Activated naive CD8-positive, alpha-beta T cell treated with anti-CD3 and anti-CD28 coated beads, Interleukin-2, amount 50 U/mL, for 24 hours (primary cell): Measurements from ENCODE around the gene FMO3.

Experiments
- ATAC-seq: fragments of 150-1000 bp; cut with Tn5 transposase; one replicate; pipeline ENCODE4 v1.10.0; 2021
- DNase-seq: peaks from one replicate; pipeline ENCODE4 v3.0.0; 2021
- H3K27ac Mint-ChIP-seq: one replicate; pipeline ENCODE4 v1.8.0; 2021; ENCODE audit warnings: mild to moderate bottlenecking, mixed read lengths
- H3K27me3 Mint-ChIP-seq: one replicate; pipeline ENCODE4 v1.8.0; 2021; ENCODE audit warnings: mixed read lengths
- H3K36me3 Mint-ChIP-seq: one replicate; pipeline ENCODE4 v1.8.0; 2021; ENCODE audit warnings: low read depth, mixed read lengths
- H3K4me1 Mint-ChIP-seq: one replicate; pipeline ENCODE4 v1.8.0; 2021; ENCODE audit warnings: mixed read lengths
- H3K4me3 Mint-ChIP-seq: one replicate; pipeline ENCODE4 v1.8.0; 2021; ENCODE audit warnings: mild to moderate bottlenecking, moderate library complexity, mixed read lengths
- H3K9me3 Mint-ChIP-seq: one replicate; pipeline ENCODE4 v1.8.0; 2021; ENCODE audit warnings: mixed read lengths

The FMO3 gene

DNA sequence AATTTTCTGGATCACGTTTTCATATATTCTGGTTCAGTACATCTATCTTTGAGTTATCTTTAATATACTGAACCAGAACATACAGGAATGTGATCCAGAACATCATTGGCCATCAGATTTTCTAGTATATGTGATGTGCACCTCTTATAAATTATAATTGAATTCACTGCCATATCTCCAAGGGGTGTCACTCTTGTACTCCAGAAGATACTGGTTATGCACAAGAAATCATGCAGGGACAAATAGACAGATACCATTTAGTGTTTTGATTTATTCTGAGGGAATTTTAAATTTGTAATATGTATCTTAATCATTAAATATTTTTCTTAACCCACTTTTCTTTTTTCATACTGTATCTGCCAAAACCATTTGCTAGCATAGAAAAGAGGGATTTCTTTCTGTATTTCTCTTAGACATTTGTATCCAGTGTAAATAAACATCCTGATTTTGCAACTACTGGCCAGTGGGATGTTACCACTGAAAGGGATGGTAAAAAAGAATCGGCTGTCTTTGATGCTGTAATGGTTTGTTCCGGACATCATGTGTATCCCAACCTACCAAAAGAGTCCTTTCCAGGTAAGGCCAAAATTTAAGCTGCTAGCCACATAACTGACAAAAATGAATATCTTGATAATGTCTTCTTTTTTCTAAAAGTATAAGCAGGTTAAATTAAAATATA, 16.7 kb downstream of the FMO3 start:
- H3K9me3 Mint-ChIP-seq = no peaks in the 10 kb centered on the region
- DNase-seq (no peak), ATAC-seq (no peak)
- H3K4me1 Mint-ChIP-seq = no peaks in the 10 kb centered on the region
- H3K27me3 Mint-ChIP-seq = peaks cover 3% of the 10 kb centered on the region
- no peaks in the 10 kb centered on the region for H3K36me3 Mint-ChIP-seq
- H3K27ac Mint-ChIP-seq = no peak overlapping the region
- no peak overlapping the region for H3K4me3 Mint-ChIP-seq

- Mint-ChIP-seq H3K36me3 (no peaks in the 10 kb centered on the region), H3K9me3 (no peaks in the 10 kb centered on the region), H3K4me1 (no peaks in the 10 kb centered on the region), H3K4me3 (no peak overlapping the region), H3K27ac (no peak overlapping the region), H3K27me3 (peaks cover 6% of the 10 kb centered on the region)
- DNase-seq (no peak), ATAC-seq (no peak)
Observed at GRCh38 chr1:171107969-171108368, 17.3 kb downstream of the FMO3 start.

GRCh38 chr1:171109966-171110365, 19.3 kb downstream of the FMO3 start:
- Mint-ChIP-seq H3K27me3 (peaks cover 7% of the 10 kb centered on the region), H3K36me3 (no peaks in the 10 kb centered on the region), H3K4me3 (no peak overlapping the region), H3K9me3 (no peaks in the 10 kb centered on the region), H3K4me1 (no peaks in the 10 kb centered on the region), H3K27ac (no peak overlapping the region)
- ATAC-seq (no peak), DNase-seq (no peak)

GRCh38 chr1:171110621-171111326, 20.1 kb downstream of the FMO3 start:
- no peak for DNase-seq

DNA sequence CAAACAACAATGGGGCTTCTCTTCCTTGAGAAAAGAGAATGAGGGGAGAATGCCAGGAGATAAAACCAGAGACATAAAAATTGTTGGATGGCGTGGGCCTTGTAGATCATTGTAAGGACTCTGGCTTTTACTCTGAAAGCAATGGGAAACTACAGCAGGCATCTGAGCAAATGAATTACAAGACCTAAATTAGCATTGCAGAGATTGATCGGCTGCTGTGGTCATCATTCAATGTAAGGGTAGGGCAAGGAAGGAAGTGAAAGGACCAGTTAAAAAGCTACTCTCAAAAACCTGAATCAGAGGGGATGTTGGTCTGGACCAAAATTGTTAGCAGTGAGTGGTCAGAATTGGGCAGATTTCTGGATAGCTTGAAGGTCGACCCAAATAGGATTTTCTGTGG, 21.4 kb downstream of the FMO3 start:
- Mint-ChIP-seq H3K27me3 (peaks cover 8% of the 10 kb centered on the region), H3K9me3 (no peaks in the 10 kb centered on the region), H3K36me3 (no peaks in the 10 kb centered on the region), H3K4me1 (no peaks in the 10 kb centered on the region), H3K4me3 (no peak overlapping the region), H3K27ac (no peak overlapping the region)
- no peak for ATAC-seq
- no peak for DNase-seq

More at GRCh38 chr1:171110621-171111326, 20.1 kb downstream of the FMO3 start:
- Mint-ChIP-seq H3K9me3 (no peaks in the 10 kb centered on the region), H3K27me3 (peaks cover 7% of the 10 kb centered on the region), H3K4me1 (no peaks in the 10 kb centered on the region), H3K27ac (no peak overlapping the region), H3K36me3 (no peaks in the 10 kb centered on the region), H3K4me3 (no peak overlapping the region)
- no peak for ATAC-seq

DNA sequence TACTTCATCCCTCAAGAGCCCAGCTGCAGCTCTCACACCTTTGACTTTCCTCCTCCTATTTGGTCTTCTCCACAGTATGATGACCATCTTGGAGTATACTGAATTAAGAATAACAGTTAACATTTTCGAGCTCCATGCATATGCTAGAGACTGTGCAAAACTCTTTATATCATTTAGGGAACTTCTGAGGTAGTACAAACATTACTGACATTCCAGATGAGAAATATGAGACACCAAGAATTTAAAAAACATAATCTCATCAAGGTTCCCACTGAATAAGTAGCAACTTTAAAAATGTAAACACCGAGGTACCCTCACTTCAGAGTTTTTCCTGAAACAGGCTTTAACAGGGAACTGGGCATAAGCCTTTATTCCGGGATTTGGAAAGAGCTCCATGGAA, 22.7 kb downstream of the FMO3 start:
- Mint-ChIP-seq H3K36me3 (no peaks in the 10 kb centered on the region), H3K4me3 (no peak overlapping the region), H3K27me3 (peaks cover 8% of the 10 kb centered on the region), H3K9me3 (no peaks in the 10 kb centered on the region), H3K4me1 (no peaks in the 10 kb centered on the region), H3K27ac (no peak overlapping the region)
- no peak for DNase-seq
- ATAC-seq = no peak

DNA sequence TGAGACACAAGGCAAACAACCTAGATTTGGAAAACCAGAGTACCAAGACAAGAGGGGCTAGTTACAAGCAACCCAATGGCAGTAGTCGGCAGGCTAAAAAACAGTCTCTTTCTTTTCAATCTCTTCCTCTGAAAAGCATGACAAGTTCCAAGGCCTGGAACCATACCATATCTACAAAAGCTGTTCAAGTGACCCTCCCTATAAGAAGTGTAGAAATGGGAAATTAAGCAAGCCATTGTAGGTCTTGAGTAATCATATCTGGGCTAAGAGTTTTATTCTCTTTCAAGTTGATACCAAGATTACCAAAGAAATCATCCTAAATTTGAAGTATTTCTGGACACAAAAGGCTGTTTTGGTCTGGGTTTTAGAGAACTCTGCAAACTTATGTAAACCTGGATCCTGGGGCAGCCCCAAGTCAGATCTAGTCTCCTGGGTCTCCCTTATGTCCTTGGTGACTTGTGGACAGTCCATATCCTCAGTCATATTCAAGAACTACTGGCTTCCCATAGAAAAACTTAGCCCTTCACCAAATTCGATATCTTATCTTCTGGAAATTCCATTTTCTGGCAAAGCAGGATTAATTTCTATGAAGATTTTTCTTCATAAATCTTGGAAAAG, 24.7 kb downstream of the FMO3 start:
- Mint-ChIP-seq H3K27ac (no peak overlapping the region), H3K4me3 (no peak overlapping the region), H3K4me1 (no peaks in the 10 kb centered on the region), H3K9me3 (no peaks in the 10 kb centered on the region), H3K36me3 (no peaks in the 10 kb centered on the region), H3K27me3 (peaks cover 9% of the 10 kb centered on the region)
- DNase-seq (no peak), ATAC-seq (no peak)

- Mint-ChIP-seq H3K4me1 (no peaks in the 10 kb centered on the region), H3K27ac (no peak overlapping the region), H3K36me3 (no peaks in the 10 kb centered on the region), H3K27me3 (peaks cover 12% of the 10 kb centered on the region), H3K9me3 (no peaks in the 10 kb centered on the region), H3K4me3 (no peak overlapping the region)
- ATAC-seq (no peak), DNase-seq (no peak)
Observed at GRCh38 chr1:171116676-171117075, 26.0 kb downstream of the FMO3 start.

GRCh38 chr1:171117085-171117484, 26.4 kb downstream of the FMO3 start:
- peaks cover 12% of the 10 kb centered on the region for H3K27me3 Mint-ChIP-seq
- ATAC-seq (no peak), DNase-seq (no peak)
- H3K4me1 Mint-ChIP-seq = no peaks in the 10 kb centered on the region
- no peaks in the 10 kb centered on the region for H3K36me3 Mint-ChIP-seq
- no peaks in the 10 kb centered on the region for H3K9me3 Mint-ChIP-seq
- H3K4me3 Mint-ChIP-seq = no peak overlapping the region
- no peak overlapping the region for H3K27ac Mint-ChIP-seq

DNA sequence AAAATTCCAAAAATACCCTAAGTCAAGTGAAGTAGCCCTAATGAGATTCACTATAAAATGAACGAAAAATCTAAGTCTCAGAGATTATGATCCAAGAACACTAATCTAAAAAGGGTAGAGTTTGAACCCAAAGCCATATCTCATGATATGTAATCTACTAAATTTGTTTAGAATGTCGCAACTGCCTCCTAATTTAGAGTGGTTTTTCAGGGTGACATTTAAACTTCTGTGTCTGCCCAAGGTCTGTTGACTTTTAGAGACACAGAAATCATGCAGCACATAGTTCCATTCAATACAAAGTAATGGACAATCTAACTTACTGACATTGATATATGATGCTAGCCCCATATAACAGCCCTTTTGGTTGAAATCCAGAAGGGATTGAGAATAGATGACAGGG, 28.9 kb downstream of the FMO3 start:
- Mint-ChIP-seq H3K4me3 (no peak overlapping the region), H3K9me3 (no peaks in the 10 kb centered on the region), H3K4me1 (no peaks in the 10 kb centered on the region), H3K27me3 (peaks cover 8% of the 10 kb centered on the region), H3K27ac (no peak overlapping the region), H3K36me3 (no peaks in the 10 kb centered on the region)
- DNase-seq = no peak
- no peak for ATAC-seq

DNA sequence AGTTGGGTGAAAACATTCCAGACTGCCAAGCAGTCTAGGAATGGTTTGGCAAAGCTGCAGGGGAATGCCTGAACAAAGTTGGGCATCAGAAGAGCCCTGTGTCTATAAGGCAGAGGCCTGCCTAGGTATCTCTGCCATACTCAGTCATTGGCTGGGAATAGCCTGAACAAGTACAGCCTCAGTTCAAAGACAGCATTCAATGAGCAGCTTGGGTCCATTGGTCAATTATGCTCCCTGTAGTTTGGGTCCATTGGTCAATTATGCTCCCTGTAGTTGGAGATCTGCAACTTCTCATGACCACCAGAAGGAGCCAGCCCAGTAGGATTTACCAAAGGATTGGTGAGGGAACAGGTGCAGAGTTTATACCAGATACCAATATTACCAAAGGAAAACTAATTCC, 31.6 kb downstream of the FMO3 start:
- peaks cover 5% of the 10 kb centered on the region for H3K27me3 Mint-ChIP-seq
- H3K27ac Mint-ChIP-seq = no peak overlapping the region
- ATAC-seq = no peak
- no peak overlapping the region for H3K4me3 Mint-ChIP-seq
- H3K4me1 Mint-ChIP-seq = no peaks in the 10 kb centered on the region
- no peaks in the 10 kb centered on the region for H3K9me3 Mint-ChIP-seq
- H3K36me3 Mint-ChIP-seq = no peaks in the 10 kb centered on the region
- no peak for DNase-seq

GRCh38 chr1:171122893-171123292, 32.2 kb downstream of the FMO3 start:
- Mint-ChIP-seq H3K4me3 (no peak overlapping the region), H3K27ac (no peak overlapping the region), H3K4me1 (no peaks in the 10 kb centered on the region), H3K36me3 (no peaks in the 10 kb centered on the region), H3K27me3 (peaks cover 7% of the 10 kb centered on the region), H3K9me3 (no peaks in the 10 kb centered on the region)
- no peak for DNase-seq
- ATAC-seq = no peak

DNA sequence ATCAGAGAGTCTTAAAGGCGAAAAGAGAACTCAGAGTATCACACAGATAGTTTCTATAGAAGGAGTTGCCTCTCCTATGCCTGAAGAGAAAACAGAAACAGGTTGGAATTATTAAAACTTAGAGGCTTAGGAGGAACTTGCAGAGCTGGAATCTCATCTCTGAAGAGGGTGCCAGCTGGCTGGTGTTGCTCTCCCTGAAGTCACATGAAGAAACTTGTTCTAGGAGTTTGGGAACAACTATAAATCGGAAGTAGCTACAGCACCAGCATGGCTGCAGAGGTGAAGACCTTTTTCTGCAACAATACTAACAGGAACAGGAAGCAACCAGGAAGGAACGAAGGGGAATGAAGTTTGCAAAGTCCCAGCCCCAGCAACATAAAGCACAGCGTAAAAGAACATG, 35.8 kb downstream of the FMO3 start:
- H3K4me3 Mint-ChIP-seq = no peak overlapping the region
- DNase-seq (no peak), ATAC-seq (no peak)
- H3K36me3 Mint-ChIP-seq = no peaks in the 10 kb centered on the region
- H3K27me3 Mint-ChIP-seq = peaks cover 12% of the 10 kb centered on the region
- peaks cover 12% of the 10 kb centered on the region for H3K9me3 Mint-ChIP-seq
- H3K27ac Mint-ChIP-seq = no peak overlapping the region
- no peaks in the 10 kb centered on the region for H3K4me1 Mint-ChIP-seq

DNA sequence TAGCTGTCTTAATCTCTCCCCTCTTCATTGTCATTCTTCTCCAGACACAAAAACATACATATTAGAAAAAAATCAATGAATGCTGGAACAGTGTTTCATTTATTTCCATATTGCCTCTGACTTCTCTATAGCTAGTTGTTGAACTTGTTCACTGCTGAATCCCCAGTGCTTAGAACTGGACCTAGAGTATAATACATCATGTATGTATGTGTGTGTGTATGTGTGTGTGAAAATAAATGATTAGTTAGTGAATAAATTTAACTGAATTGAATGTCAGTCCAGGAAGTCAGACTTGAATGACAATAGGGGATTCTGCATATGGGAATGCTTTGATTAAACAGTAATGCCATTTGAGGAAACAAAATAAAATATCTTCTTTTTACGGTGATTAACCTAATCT, 36.4 kb downstream of the FMO3 start:
- Mint-ChIP-seq H3K4me3 (no peak overlapping the region), H3K9me3 (peaks cover 12% of the 10 kb centered on the region), H3K27me3 (peaks cover 12% of the 10 kb centered on the region), H3K27ac (no peak overlapping the region), H3K4me1 (no peaks in the 10 kb centered on the region), H3K36me3 (no peaks in the 10 kb centered on the region)
- ATAC-seq = no peak
- no peak for DNase-seq

GRCh38 chr1:171127501-171127900, 36.8 kb downstream of the FMO3 start:
- Mint-ChIP-seq H3K4me3 (no peak overlapping the region), H3K36me3 (no peaks in the 10 kb centered on the region), H3K27me3 (peaks cover 12% of the 10 kb centered on the region), H3K4me1 (no peaks in the 10 kb centered on the region), H3K9me3 (peaks cover 12% of the 10 kb centered on the region), H3K27ac (no peak overlapping the region)
- DNase-seq (no peak), ATAC-seq (no peak)
